Gastroesophageal sphincter (tissue), 4 donors: ENCODE measurements around the gene SDK1. TPM values are rescaled to one million over a fixed set of nuclear protein-coding genes. Genes with fewer than 3 reads are reported as not detected.

Experiments used
- ATAC-seq: fragments of 150-250 bp; one replicate; pipeline ENCODE4 v1.9.1; 2016; ENCODE audit warnings: mild to moderate bottlenecking, moderate library complexity
- H3K27ac ChIP-seq, 4 donors: fragments of 200-600 bp; sonication (generic) in 3 of 4; 1 replicate in 3 of 4; 2 replicates in 1 of 4; pipeline ENCODE4 v1.5.1; 2016 to 2019
- H3K27me3 ChIP-seq: fragments of 200-600 bp; sonication (generic); one replicate; pipeline ENCODE4 v1.5.1; 2019
- H3K36me3 ChIP-seq, 2 donors: fragments of 200-600 bp; sonication (generic); one replicate each; pipeline ENCODE4 v1.5.1; 2019; ENCODE audit warnings: control low read depth in 1 of 2
- H3K4me1 ChIP-seq, 3 donors: fragments of 200-600 bp; sonication (generic); 1 replicate in 2 of 3; 2 replicates in 1 of 3; pipeline ENCODE4 v1.5.1; 2016 to 2019; ENCODE audit warnings: control low read depth in 2 of 3
- H3K4me3 ChIP-seq, 2 donors: fragments of 200-600 bp; sonication (generic); one replicate each; pipeline ENCODE4 v1.5.1; 2019; ENCODE audit warnings: mild to moderate bottlenecking in 1 of 2, moderate library complexity in 1 of 2
- H3K9me3 ChIP-seq, 3 donors: fragments of 200-600 bp; sonication (generic); one replicate each; pipeline ENCODE4 v1.5.1; 2017 to 2019; ENCODE audit warnings: control low read depth in 2 of 3
- CTCF ChIP-seq, 4 experiments: fragments of 200-600 bp in 2 of 4; fragments of 450-650 bp in 2 of 4; sonication (generic) in 1 of 4; IDR thresholded peaks; one replicate each; pipeline ENCODE4 v1.5.1; 2017 to 2019; ENCODE audit warnings: antibody characterized with exemption in 4 of 4, mild to moderate bottlenecking in 2 of 4, moderate library complexity in 2 of 4
- EP300 ChIP-seq: sonication (generic); formaldehyde crosslinking; IDR thresholded peaks from one replicate; pipeline ENCODE4 v1.6.1; 2017; ENCODE audit warnings: antibody characterized with exemption, mild to moderate bottlenecking
- POLR2A ChIP-seq, 2 donors: fragments of 450-650 bp; IDR thresholded peaks; one replicate each; pipeline ENCODE4 v1.6.1; 2017; ENCODE audit warnings: antibody characterized with exemption in 2 of 2, mild to moderate bottlenecking in 2 of 2, moderate library complexity in 1 of 2
- POLR2AphosphoS5 ChIP-seq: sonication (generic); formaldehyde crosslinking; IDR thresholded peaks from one replicate; pipeline ENCODE4 v1.6.1; 2017; ENCODE audit warnings: antibody characterized with exemption
- WGBS, 2 donors: methylation state at CpG; one replicate each; pipeline ENCODE4 v1.1.5; 2018; ENCODE audit warnings: low coverage in 1 of 2; 5-methylcytosine and 5-hydroxymethylcytosine counted together
- total RNA-seq, 4 donors: library from RNA; depleted of rRNA; stranded (reverse); fragments of >200 nt; gene quantifications; one replicate each; pipeline ENCODE4 v1.1.0, GENCODE V29; 2016

The SDK1 gene
- total RNA-seq, 4 donors from 2014 or later, result 6.1 to 13.6 (median 8.7) TPM

GRCh38 chr7:3558400-3558799 is 257.3 kb downstream of the SDK1 start:
- Histone ChIP-seq H3K27ac (no peak overlapping the region), H3K27me3 (no peaks in the 10 kb centered on the region), H3K9me3 (no peaks in the 10 kb centered on the region), H3K4me1 (no peaks in the 10 kb centered on the region), H3K4me3 (no peak overlapping the region), H3K36me3 (no peaks in the 10 kb centered on the region)
- WGBS, 2 donors, result 60% methylated on average over 2 of the region's 2 CpGs; no CpG with 5 or more reads in 1 of the 2 donors
- ATAC-seq, result no peak
- TF ChIP-seq CTCF (IDR thresholded peaks at IDR 0.05), result no peak
- TF ChIP-seq POLR2A (IDR thresholded peaks at IDR 0.05), result no peak

- H3K9me3 ChIP-seq, result no peaks in the 10 kb centered on the region
These were observed 258.2 kb downstream of the SDK1 start for GRCh38 chr7:3559278-3559677.

GRCh38 chr7:3560495-3560894 is 259.4 kb downstream of the SDK1 start:
- Histone ChIP-seq H3K4me3 (no peak overlapping the region), H3K4me1 (no peaks in the 10 kb centered on the region), H3K27ac (no peak overlapping the region), H3K36me3 (no peaks in the 10 kb centered on the region), H3K27me3 (no peaks in the 10 kb centered on the region), H3K9me3 (no peaks in the 10 kb centered on the region)
- WGBS, 2 donors, result 71 to 94% methylated on average over 4 to 6 of the region's 6 CpGs
- TF ChIP-seq POLR2AphosphoS5 (no peak), CTCF (IDR thresholded peaks at IDR 0.05) (no peak), POLR2A (IDR thresholded peaks at IDR 0.05) (no peak), EP300 (no peak)
- ATAC-seq, result no peak

More at GRCh38 chr7:3559278-3559677, 258.2 kb downstream of the SDK1 start:
- 14 to 23% methylated on average over 3 of the region's 3 CpGs for WGBS, 2 donors
- Histone ChIP-seq H3K4me3 (no peak overlapping the region), H3K36me3 (no peaks in the 10 kb centered on the region), H3K27me3 (no peaks in the 10 kb centered on the region), H3K4me1 (no peaks in the 10 kb centered on the region), H3K27ac (no peak overlapping the region)
- TF ChIP-seq EP300 (no peak), CTCF (IDR thresholded peaks at IDR 0.05) (no peak), POLR2A (IDR thresholded peaks at IDR 0.05) (no peak), POLR2AphosphoS5 (peak; percentile 43)
- peak; percentile 79 for ATAC-seq

GRCh38 chr7:3561932-3562331 is 260.9 kb downstream of the SDK1 start:
- Histone ChIP-seq H3K4me1 (no peaks in the 10 kb centered on the region), H3K27ac (no peak overlapping the region), H3K36me3 (no peaks in the 10 kb centered on the region), H3K9me3 (no peaks in the 10 kb centered on the region), H3K27me3 (no peaks in the 10 kb centered on the region), H3K4me3 (no peak overlapping the region)
- TF ChIP-seq POLR2A (IDR thresholded peaks at IDR 0.05), result no peak
- TF ChIP-seq EP300, result no peak
- no peak for TF ChIP-seq CTCF (IDR thresholded peaks at IDR 0.05)
- TF ChIP-seq POLR2AphosphoS5, result no peak
- ATAC-seq, result no peak
- WGBS, 2 donors, result 80 to 83% methylated on average over 1 to 5 of the region's 5 CpGs

GRCh38 chr7:3564231-3564630 is 263.2 kb downstream of the SDK1 start:
- H3K9me3 ChIP-seq, result no peaks in the 10 kb centered on the region
- H3K27ac ChIP-seq, result no peak overlapping the region
- ATAC-seq, result no peak
- no peaks in the 10 kb centered on the region for H3K4me1 ChIP-seq
- H3K4me3 ChIP-seq, result no peak overlapping the region
- H3K36me3 ChIP-seq, result no peaks in the 10 kb centered on the region
- H3K27me3 ChIP-seq, result no peaks in the 10 kb centered on the region
- WGBS, 2 donors, result 86 to 95% methylated on average over 3 of the region's 3 CpGs
- TF ChIP-seq POLR2AphosphoS5 (no peak), POLR2A (IDR thresholded peaks at IDR 0.05) (no peak), EP300 (no peak), CTCF (IDR thresholded peaks at IDR 0.05) (no peak)
